NCI-H2171 treated with DMSO at 0.1 percent for 48 hours (cell line): ENCODE data around the gene LYRM1.
"Not testable (repeated sequence)": the region's sequence is repeated elsewhere in the genome, so short reads cannot be mapped to it uniquely, and the experiment has no call there.

Experiments
- DNase-seq: peaks from one replicate; lab custom pipeline; 2025; lab: John Stamatoyannopoulos, UW

Gene LYRM1

GRCh38 chr16:20902426-20902825 is 1.9 kb downstream of the LYRM1 start:
- DNase-seq: no peak

DNA sequence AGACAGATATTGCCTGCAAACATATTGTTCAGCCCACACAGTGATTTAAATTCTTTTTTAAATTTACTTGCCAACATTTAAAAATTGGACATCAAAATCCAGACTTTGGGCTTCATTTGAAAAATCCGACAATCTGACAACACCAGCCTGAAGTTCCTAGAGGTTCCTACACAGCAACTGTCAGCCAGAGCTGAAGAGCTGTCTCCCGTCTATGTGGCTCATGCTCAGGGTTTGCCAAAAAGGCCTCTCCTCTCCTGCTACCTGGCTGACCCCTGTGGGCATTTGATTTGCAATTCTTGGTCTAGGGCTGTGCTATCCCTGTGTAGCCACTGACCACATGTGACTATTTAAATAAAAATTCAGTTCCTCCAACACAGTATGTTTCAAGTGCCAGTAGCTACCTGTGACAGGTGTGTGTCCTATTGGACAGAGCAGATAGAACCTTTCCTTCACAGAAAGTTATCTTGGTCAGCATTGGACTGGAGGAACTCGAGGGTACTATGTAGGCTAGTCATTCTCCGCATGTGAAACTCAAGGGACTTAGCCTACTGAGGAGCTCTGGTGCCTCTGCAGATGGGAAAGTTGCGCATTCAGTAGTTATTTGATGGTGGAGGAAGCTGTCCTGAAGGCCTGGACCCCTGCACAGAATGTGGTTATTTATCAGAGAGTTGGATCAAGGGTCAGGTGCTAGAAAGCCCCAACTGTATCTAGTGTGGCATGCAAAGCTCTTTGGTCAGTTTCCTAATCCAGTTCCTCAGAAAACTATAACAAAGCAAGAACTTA is 2.7 kb downstream of the LYRM1 start:
- no peak for DNase-seq

DNA sequence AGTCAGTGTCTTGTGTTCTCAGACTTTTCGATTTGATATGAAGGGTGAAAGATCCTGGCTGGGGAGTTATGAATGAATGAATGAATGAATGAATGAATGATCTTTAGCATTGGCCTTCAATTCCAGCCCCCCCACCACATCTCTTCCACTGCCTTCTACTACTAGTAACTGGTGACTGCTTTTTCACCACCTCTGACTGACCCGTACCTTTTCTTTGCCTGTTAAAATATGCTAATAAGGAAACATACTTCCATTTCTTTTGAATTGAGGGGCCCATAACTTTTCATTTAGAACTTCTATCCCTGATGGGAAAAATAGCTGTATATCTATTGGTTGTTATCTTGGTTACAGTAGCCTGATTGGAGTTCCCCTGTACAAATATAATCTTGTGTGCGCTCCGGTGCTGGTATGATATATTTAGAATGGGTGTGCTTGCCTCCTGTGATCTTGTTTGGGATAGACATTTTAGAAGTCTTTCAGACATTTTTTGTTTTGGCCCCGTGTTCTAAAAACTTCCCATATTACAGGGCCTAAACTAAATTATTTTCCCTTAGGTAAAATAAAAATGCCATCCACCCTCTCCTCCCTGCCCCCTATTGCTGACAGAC is 3.4 kb downstream of the LYRM1 start:
- DNase-seq: no peak

DNA sequence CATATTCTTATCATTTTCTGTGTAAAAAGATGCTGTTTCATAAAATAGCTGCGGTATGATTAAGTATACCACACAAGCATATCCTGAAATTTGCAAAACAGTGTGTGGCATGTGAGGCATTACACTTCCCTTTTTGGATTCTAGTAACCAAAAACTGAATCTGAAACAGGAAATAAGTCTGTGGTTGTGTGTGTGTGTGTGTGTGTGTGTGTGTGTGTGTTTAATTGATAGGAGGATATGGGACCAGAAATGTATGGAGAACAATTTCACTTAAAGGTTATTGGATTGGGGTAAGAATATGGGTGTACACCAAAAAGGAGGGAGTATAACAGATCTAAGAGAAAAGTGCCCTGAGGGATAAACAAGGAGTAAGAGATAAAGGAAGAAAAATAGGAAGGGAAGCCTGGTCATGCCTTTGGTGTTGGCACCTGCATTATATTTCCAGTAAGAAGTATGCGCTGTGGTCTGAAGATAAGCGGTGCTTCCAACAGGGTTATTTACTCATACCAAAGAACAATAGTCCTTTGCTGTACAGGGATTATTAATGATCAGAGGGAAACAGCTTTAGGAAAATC is 4.0 kb downstream of the LYRM1 start:
- no peak for DNase-seq

GRCh38 chr16:20905576-20905975 is 5.0 kb downstream of the LYRM1 start:
- no peak for DNase-seq

GRCh38 chr16:20906341-20907255 is 6.0 kb downstream of the LYRM1 start:
- no peak for DNase-seq

DNA sequence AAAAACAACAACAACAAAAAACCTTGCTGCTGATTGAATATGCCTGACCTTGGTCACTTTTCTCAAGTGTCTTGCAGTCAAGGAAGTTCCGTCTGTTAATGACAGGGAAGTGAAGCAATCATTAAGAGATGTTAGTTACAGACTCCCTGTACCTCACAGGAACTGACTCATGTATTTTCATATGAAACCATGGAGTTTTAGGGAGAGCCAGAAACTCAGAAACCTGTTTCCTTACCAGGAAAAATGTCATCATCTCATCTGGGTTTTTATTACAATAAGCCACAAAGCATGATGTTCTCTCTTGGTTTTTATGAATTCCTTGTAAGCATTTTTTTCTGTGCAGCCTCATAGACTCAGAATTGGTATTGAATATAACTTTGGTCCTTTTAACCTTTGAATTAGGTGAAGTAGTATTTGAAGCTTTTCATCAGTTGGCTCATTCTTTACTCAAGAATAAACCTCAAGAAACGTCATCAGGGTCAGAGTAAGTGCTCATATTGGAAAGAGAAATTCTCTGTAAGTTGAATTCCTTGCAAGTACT is 10.3 kb downstream of the LYRM1 start:
- DNase-seq: no peak

DNA sequence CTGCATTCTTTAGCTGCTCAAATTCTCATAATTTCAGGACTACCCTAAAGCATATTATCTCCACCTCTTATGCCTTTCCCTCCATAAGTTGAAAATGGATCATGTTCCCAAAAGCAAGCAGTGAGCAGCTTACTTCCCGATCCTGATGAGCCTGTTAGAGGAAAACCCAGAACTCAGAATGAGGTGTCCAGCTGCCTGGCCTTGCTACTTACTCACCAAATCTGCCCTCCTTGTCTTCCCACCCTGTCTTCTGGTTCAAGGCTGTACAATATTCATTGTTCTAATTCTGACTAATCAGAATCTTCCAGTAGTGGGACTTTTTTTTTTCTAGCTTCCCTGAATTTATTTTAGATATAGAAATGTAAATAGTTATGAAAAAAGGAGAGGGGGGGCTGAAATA is 10.8 kb downstream of the LYRM1 start:
- DNase-seq: no peak

GRCh38 chr16:20916289-20916688 is 15.7 kb downstream of the LYRM1 start:
- no peak for DNase-seq

DNA sequence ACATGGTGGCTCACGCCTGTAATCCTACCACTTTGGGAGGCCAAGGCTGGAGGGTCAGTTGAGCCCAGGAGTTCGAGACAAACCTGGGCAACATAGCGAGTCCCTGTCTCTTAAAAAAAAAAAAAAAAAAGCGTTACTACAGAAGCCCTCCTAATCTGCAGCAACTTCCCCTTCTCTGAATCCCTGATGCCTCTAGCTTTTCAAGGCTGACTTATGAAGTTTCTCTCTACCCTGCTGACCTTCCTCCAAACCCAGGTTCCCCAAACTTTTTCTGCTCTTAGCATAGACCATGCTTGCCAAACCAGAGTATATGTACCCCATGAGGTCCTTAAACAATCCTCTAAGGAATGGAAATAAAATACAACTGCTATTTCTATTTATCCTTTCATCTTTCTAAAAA is 16.4 kb downstream of the LYRM1 start:
- DNase-seq: no peak

GRCh38 chr16:20918486-20919239 is 18.1 kb downstream of the LYRM1 start:
- no peak for DNase-seq

GRCh38 chr16:20920091-20920490 is 19.5 kb downstream of the LYRM1 start:
- DNase-seq: no peak

GRCh38 chr16:20920799-20921198 is 20.2 kb downstream of the LYRM1 start:
- no peak for DNase-seq

GRCh38 chr16:20923876-20924275 is 23.3 kb downstream of the LYRM1 start:
- no peak for DNase-seq

DNA sequence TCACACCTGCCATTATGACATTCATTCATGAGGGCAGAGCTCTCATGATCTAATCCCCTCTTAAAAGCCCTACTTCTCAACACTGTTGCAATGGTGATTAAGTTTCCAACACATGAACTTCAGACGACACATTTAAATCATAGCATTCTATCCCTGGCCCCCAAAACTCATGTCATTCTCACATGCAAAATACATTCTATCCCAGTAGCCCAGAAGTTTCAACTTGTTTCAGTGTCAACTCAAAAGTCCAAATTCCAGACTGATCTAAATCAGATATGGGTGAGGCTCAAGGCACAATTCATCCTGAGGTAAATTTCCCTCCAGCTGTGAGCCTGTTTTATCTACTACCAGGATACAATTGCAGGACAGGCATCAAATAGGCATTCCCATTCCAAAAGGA is 25.2 kb downstream of the LYRM1 start:
- DNase-seq: no peak

DNA sequence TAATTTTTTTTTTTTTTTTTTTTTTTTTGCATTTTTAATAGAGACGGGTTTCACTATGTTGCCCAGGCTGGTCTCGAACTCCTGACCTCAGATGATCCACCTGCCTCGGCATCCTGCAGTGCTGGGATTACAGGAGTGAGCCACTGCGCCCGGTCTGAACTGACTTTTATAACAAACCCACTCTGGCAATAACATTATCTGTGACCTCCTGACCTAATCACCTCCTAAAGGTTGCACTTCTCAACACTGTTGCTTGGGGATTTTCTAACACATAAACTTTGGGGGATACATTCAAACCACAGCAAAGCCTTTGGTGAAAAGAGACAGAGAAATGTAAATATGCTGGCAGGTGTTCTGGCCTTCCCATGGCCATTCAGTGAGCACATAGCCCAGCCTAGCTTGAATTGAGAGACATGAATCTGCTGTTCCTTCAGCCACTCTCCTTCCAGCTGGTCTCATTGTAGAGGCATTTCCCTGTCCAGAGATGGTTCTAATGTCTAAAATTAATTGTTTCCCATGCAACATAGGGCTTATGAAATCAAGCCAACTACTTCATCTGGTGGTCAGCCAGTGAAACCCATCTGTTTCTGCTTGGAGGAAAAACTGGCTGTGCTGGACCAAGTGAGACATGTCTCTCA is 28.3 kb downstream of the LYRM1 start:
- DNase-seq: no peak

GRCh38 chr16:20929676-20930364 is 29.2 kb downstream of the LYRM1 start:
- DNase-seq: not testable (repeated sequence)

- DNase-seq: no peak
Observed at GRCh38 chr16:20930365-20930690, 29.8 kb downstream of the LYRM1 start.

DNA sequence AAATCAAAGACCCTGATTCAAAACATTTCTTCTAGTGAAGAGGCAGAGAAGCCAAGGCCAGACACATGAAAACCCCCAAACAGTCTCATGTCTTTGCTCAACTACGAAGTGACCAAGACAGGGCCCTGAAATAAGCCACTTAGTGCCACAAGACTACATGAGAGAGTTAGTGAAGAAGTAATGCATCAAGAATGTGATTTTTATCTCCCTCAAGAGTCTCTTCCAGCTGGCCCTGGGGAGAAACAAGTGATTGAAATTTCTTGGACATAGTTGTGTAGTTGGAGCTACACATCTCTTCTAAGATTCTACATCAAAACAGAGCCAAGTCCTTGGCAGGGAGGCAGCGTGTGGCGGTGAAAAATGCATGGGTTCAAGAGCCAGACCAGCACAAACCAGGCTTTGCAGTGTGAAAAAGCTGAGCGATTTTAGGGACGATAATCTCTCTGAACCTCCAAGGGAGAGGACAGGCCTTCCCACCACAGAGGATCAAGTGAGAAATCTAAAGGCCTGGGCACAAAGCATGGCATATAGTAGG is 30.6 kb downstream of the LYRM1 start:
- DNase-seq: no peak

DNA sequence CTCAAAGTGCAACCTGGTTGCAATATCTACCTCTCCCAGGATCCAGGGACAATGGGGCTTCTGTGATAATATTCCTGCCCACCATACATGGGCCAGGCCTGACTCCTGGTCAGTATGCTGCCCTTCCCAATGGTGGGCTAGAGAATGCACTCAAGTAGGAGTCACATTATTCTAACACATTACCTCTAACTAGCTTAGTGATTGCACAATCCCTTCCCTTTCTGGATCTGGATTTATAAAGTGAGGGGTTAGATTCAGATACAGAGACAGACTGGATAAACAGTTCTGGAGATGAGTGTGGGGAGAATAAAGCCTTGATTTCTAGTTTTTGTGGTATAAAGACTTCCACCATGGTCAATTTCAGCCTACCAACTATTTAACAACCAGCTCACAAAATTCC is 33.0 kb downstream of the LYRM1 start:
- no peak for DNase-seq
